GM12878 (cell line): ENCODE measurements around the gene ZNF765. TPM values are rescaled to one million over a fixed set of nuclear protein-coding genes. Genes with fewer than 3 reads are reported as not detected.

Experiments used
- ASH2L ChIP-seq: fragments of 300-600, 200-600 bp; sonication (generic); IDR thresholded peaks from 2 replicates; pipeline ENCODE4 v1.6.1; 2017; ENCODE audit warnings: low read depth, mild to moderate bottlenecking, borderline replicate concordance
- ATF3 ChIP-seq: IDR thresholded peaks from 2 replicates; pipeline ENCODE4 v1.6.1; 2011; ENCODE audit warnings: low read depth, mild to moderate bottlenecking, low read length, moderate library complexity, borderline replicate concordance; ENCODE audit errors: extremely low read depth
- ATF7 ChIP-seq: fragments of 450-650 bp; IDR thresholded peaks from 2 replicates; pipeline ENCODE4 v1.6.1; 2016; ENCODE audit warnings: low read depth, mild to moderate bottlenecking
- BRCA1 ChIP-seq: IDR thresholded peaks from 2 replicates; pipeline ENCODE4 v1.6.1; 2011; ENCODE audit warnings: low read depth, low read length, improper control_type of control experiment
- KDM1A ChIP-seq: fragments of 200-600 bp; sonication (generic); IDR thresholded peaks from 2 replicates; pipeline ENCODE4 v1.6.1; 2016; ENCODE audit warnings: borderline replicate concordance
- MYC ChIP-seq: IDR thresholded peaks from 2 replicates; pipeline ENCODE4 v1.6.1; 2011; ENCODE audit warnings: mild to moderate bottlenecking, low read length, moderate library complexity, inconsistent platforms; ENCODE audit not compliant: insufficient read depth, insufficient replicate concordance, insufficient read length, severe bottlenecking
- NBN ChIP-seq: fragments of 450-650 bp; IDR thresholded peaks from 2 replicates; pipeline ENCODE4 v1.6.1; 2016
- PML ChIP-seq: IDR thresholded peaks from 2 replicates; pipeline ENCODE4 v1.6.1; 2012; ENCODE audit warnings: low read length, inconsistent platforms
- POLR2AphosphoS2 ChIP-seq: IDR thresholded peaks from 2 replicates; pipeline ENCODE4 v1.6.1; 2011; ENCODE audit warnings: low read depth, mild to moderate bottlenecking, low read length, improper control_type of control experiment, moderate library complexity
- RELA ChIP-seq: fragments of 450-650 bp; IDR thresholded peaks from 2 replicates; pipeline ENCODE4 v1.8.0; 2014; ENCODE audit warnings: borderline replicate concordance; ENCODE audit not compliant: partially characterized antibody
- SMAD1 ChIP-seq: fragments of 450-650 bp; IDR thresholded peaks from 2 replicates; pipeline ENCODE4 v1.6.1; 2018; ENCODE audit warnings: mild to moderate bottlenecking, low read depth; ENCODE audit not compliant: partially characterized antibody
- SUZ12 ChIP-seq: fragments of 200-600 bp; sonication (generic); IDR thresholded peaks from one replicate; pipeline ENCODE4 v1.6.1; 2018; ENCODE audit warnings: antibody characterized with exemption, mild to moderate bottlenecking; ENCODE audit not compliant: unreplicated experiment
- TCF3 ChIP-seq: IDR thresholded peaks from 2 replicates; pipeline ENCODE4 v1.6.1; 2012; ENCODE audit warnings: low read depth, mild to moderate bottlenecking, low read length, borderline replicate concordance; ENCODE audit not compliant: insufficient read depth
- ZBTB11 ChIP-seq: fragments of 450-650 bp; formaldehyde crosslinking; IDR thresholded peaks from 2 replicates; pipeline ENCODE4 v1.5.0; 2022; ENCODE audit warnings: mild to moderate bottlenecking, missing genetic modification characterization
- ZNF217 ChIP-seq: fragments of 450-650 bp; IDR thresholded peaks from 2 replicates; pipeline ENCODE4 v1.6.1; 2017; ENCODE audit warnings: antibody characterized with exemption, mild to moderate bottlenecking
- ZZZ3 ChIP-seq: IDR thresholded peaks from 2 replicates; pipeline ENCODE4 v1.6.1; 2011; ENCODE audit warnings: low read depth; ENCODE audit not compliant: control insufficient read depth, insufficient read length
- polyA plus RNA-seq, 11 experiments: library from polyadenylated mRNA; depleted of rRNA in 4 of 11; unstranded in 6 of 11; stranded (reverse) in 5 of 11; fragments of >200 nt; fragmentation: Nextera tagmentation in 4 of 11; fragmentation: Illumina TruSeq in 1 of 11; extraction: Ambion mirVana in 4 of 11; extraction: Trizol in 1 of 11; gene quantifications; 1 replicate in 1 of 11; 2 replicates in 10 of 11; pipeline versions ENCODE4 v1.2.1 to v1.2.3, GENCODE V29; 2011 to 2016; ENCODE audit warnings: inconsistent platforms in 2 of 11, missing spikeins in 2 of 11, low read depth in 1 of 11
- total RNA-seq, 4 experiments: library from RNA; depleted of rRNA in 3 of 4; stranded (reverse); fragments of >200 nt in 3 of 4; fragmentation: Illumina TruSeq in 1 of 4; extraction: Trizol in 1 of 4; gene quantifications; 2 replicates each; pipeline versions ENCODE4 v1.2.1 to v1.2.3, GENCODE V29; 2013 to 2021
- TF ChIP-seq, protein P1 (sequence below): fragments of 450-650 bp; IDR thresholded peaks from 2 replicates; pipeline ENCODE4 v1.6.1; 2018; ENCODE audit warnings: mild to moderate bottlenecking, low read depth, moderate library complexity; ENCODE audit not compliant: partially characterized antibody
- TF ChIP-seq, protein P2 (sequence below): fragments of 450-650 bp; IDR thresholded peaks from 2 replicates; pipeline ENCODE4 v1.6.1; 2017; ENCODE audit warnings: low read depth, mild to moderate bottlenecking, moderate library complexity
- TF ChIP-seq, protein P3 (sequence below): fragments of 450-650 bp; IDR thresholded peaks from 2 replicates; pipeline ENCODE4 v1.6.1; 2017; ENCODE audit warnings: borderline replicate concordance

Gene ZNF765
- total and polyA plus RNA-seq, 10 of the 15 experiments (the other 5 are each of a cell fraction or from before 2014, with no cell fraction given) = 2.9 to 12.7 (median 7.0) TPM

- TF ChIP-seq BRCA1 (no peak), TCF3 (no peak), ASH2L (no peak), ATF7 (no peak), ATF3 (no peak), ZBTB11 (CRISPR knock-in tag) (no peak), PML (0 out of 2 replicates have a peak, but pooled peaks have one; percentile 52), KDM1A (no peak), ZNF217 (no peak), RELA (no peak), MYC (no peak), POLR2AphosphoS2 (no peak), ZZZ3 (no peak), SUZ12 (no peak), SMAD1 (no peak), NBN (no peak; the same call in 1 of the 2 replicates)
- TF ChIP-seq, protein P1, sequence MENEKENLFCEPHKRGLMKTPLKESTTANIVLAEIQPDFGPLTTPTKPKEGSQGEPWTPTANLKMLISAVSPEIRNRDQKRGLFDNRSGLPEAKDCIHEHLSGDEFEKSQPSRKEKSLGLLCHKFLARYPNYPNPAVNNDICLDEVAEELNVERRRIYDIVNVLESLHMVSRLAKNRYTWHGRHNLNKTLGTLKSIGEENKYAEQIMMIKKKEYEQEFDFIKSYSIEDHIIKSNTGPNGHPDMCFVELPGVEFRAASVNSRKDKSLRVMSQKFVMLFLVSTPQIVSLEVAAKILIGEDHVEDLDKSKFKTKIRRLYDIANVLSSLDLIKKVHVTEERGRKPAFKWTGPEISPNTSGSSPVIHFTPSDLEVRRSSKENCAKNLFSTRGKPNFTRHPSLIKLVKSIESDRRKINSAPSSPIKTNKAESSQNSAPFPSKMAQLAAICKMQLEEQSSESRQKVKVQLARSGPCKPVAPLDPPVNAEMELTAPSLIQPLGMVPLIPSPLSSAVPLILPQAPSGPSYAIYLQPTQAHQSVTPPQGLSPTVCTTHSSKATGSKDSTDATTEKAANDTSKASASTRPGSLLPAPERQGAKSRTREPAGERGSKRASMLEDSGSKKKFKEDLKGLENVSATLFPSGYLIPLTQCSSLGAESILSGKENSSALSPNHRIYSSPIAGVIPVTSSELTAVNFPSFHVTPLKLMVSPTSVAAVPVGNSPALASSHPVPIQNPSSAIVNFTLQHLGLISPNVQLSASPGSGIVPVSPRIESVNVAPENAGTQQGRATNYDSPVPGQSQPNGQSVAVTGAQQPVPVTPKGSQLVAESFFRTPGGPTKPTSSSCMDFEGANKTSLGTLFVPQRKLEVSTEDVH = no peak
- TF ChIP-seq, protein P2, sequence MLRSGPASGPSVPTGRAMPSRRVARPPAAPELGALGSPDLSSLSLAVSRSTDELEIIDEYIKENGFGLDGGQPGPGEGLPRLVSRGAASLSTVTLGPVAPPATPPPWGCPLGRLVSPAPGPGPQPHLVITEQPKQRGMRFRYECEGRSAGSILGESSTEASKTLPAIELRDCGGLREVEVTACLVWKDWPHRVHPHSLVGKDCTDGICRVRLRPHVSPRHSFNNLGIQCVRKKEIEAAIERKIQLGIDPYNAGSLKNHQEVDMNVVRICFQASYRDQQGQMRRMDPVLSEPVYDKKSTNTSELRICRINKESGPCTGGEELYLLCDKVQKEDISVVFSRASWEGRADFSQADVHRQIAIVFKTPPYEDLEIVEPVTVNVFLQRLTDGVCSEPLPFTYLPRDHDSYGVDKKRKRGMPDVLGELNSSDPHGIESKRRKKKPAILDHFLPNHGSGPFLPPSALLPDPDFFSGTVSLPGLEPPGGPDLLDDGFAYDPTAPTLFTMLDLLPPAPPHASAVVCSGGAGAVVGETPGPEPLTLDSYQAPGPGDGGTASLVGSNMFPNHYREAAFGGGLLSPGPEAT = no peak
- TF ChIP-seq, protein P3, sequence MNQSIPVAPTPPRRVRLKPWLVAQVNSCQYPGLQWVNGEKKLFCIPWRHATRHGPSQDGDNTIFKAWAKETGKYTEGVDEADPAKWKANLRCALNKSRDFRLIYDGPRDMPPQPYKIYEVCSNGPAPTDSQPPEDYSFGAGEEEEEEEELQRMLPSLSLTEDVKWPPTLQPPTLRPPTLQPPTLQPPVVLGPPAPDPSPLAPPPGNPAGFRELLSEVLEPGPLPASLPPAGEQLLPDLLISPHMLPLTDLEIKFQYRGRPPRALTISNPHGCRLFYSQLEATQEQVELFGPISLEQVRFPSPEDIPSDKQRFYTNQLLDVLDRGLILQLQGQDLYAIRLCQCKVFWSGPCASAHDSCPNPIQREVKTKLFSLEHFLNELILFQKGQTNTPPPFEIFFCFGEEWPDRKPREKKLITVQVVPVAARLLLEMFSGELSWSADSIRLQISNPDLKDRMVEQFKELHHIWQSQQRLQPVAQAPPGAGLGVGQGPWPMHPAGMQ = no peak
Measured at GRCh38 chr19:53365134-53365898, 29.6 kb upstream of the ZNF765 start, which contains the start of gene ZNF525 (continued).
